HCT116 (cell line): ENCODE results near the gene IL17C. TPM values are rescaled to one million over a fixed set of nuclear protein-coding genes. Genes with fewer than 3 reads are reported as not detected.

Experiments
- ATAC-seq: fragments of 200-7000 bp; cut with Tn5 transposase; 2 replicates; pipeline ENCODE4 v1.9.1; 2020; ENCODE audit warnings: mild to moderate bottlenecking, moderate library complexity
- BruUV-seq: library from RNA; stranded (reverse); fragments of 400-500 nt; replicated peaks from 2 replicates; lab custom pipeline; 2021; lab: Mats Ljungman, UMichigan
- CTCF ChIA-PET: fragments of 300-600 bp; sonication (Branson Sonifier 250); formaldehyde crosslinking; loops from one replicate; lab custom pipeline; 2021; ENCODE audit warnings: antibody characterized with exemption; lab: Charles Lee
- POLR2A ChIA-PET: fragments of 300-600, 350-600 bp; sonication (Branson Sonifier 250); formaldehyde crosslinking; loops from one replicate; lab custom pipeline; 2021; ENCODE audit warnings: antibody characterized with exemption; lab: Charles Lee
- RAD21 ChIA-PET, 2 experiments: fragments of 300-600 bp; sonication (Branson Sonifier 250); formaldehyde crosslinking; loops; one replicate each; lab custom pipeline; 2023; ENCODE audit warnings: low total read pairs in 2 of 2; ENCODE audit not compliant: uncharacterized antibody in 2 of 2, unreplicated experiment in 2 of 2, low non-redundant PET in 1 of 2; lab: Charles Lee
- DNase-seq: peaks from one replicate; pipeline ENCODE4 v3.0.0-alpha.2; 2010; ENCODE audit warnings: low read depth, low spot score
- H2AFZ ChIP-seq: fragments of 200-600 bp; shearing (Covaris generic), sonication (generic); 2 replicates; pipeline ENCODE4 v1.6.1; 2017; ENCODE audit warnings: low read depth, mixed run types, mixed read lengths, antibody characterized with exemption, low read length; ENCODE audit not compliant: poor library complexity, severe bottlenecking
- H3K27ac ChIP-seq: 2 replicates; pipeline ENCODE4 v1.5.1; 2012; ENCODE audit warnings: low read depth, low read length
- H3K27me3 ChIP-seq: fragments of 200-600 bp; sonication (generic); 2 replicates; pipeline ENCODE4 v1.6.1; 2016; ENCODE audit warnings: mixed run types, low read length, mixed read lengths; ENCODE audit not compliant: insufficient read depth
- H3K36me3 ChIP-seq, 2 experiments: fragments of 200-500 bp in 1 of 2; fragments of 200-600 bp in 1 of 2; sonication (Bioruptor generic) in 1 of 2; sonication (generic) in 1 of 2; 2 replicates each; pipeline versions ENCODE4 v1.5.1 to v1.6.1; 2014 to 2016; ENCODE audit warnings: low read length in 2 of 2, inconsistent platforms in 1 of 2, mixed read lengths in 1 of 2, mixed run types in 1 of 2; ENCODE audit not compliant: insufficient read depth in 2 of 2, control insufficient read depth in 1 of 2
- H3K4me1 ChIP-seq, 2 experiments: fragments of 200-600 bp in 1 of 2; sonication (generic) in 1 of 2; 2 replicates each; pipeline versions ENCODE4 v1.5.1 to v1.6.1; 2012 to 2017; ENCODE audit warnings: low read length in 2 of 2, inconsistent platforms in 1 of 2, mild to moderate bottlenecking in 1 of 2, mixed read lengths in 1 of 2, mixed run types in 1 of 2, moderate library complexity in 1 of 2; ENCODE audit not compliant: insufficient read depth in 2 of 2, control insufficient read depth in 1 of 2
- H3K4me2 ChIP-seq: fragments of 200-600 bp; sonication (generic); 2 replicates; pipeline ENCODE4 v1.6.1; 2017; ENCODE audit warnings: mixed run types, low read length, mixed read lengths
- H3K4me3 ChIP-seq, 2 experiments: fragments of 200-600 bp in 1 of 2; sonication (generic) in 1 of 2; replicated peaks in 1 of 2; 2 replicates each; pipeline ENCODE4 v1.5.1; 2011 to 2016; ENCODE audit warnings: low read length in 2 of 2, control low read depth in 1 of 2, low read depth in 1 of 2, mild to moderate bottlenecking in 1 of 2, mixed read lengths in 1 of 2, mixed run types in 1 of 2
- H3K79me2 ChIP-seq: fragments of 200-600 bp; sonication (generic); 2 replicates; pipeline ENCODE4 v1.6.1; 2017; ENCODE audit warnings: mild to moderate bottlenecking, mixed run types, low read length, moderate library complexity, mixed read lengths; ENCODE audit not compliant: insufficient read depth
- H3K9ac ChIP-seq: fragments of 200-600 bp; sonication (generic); 2 replicates; pipeline ENCODE4 v1.6.1; 2016; ENCODE audit warnings: low read length, mixed read lengths
- H3K9me2 ChIP-seq: fragments of 200-600 bp; sonication (generic), shearing (Covaris generic); 2 replicates; pipeline ENCODE4 v1.6.1; 2017; ENCODE audit warnings: mixed run types, mild to moderate bottlenecking, moderate library complexity; ENCODE audit not compliant: insufficient read depth
- H3K9me3 ChIP-seq, 2 experiments: fragments of 200-500 bp in 1 of 2; fragments of 200-600 bp in 1 of 2; sonication (Bioruptor generic) in 1 of 2; sonication (generic) in 1 of 2; 2 replicates each; pipeline ENCODE4 v1.6.1; 2014 to 2017; ENCODE audit warnings: low read length in 2 of 2, mixed read lengths in 2 of 2, inconsistent platforms in 1 of 2, low read depth in 1 of 2, mild to moderate bottlenecking in 1 of 2, mixed run types in 1 of 2, moderate library complexity in 1 of 2; ENCODE audit not compliant: control insufficient read depth in 1 of 2, insufficient read depth in 1 of 2
- H4K20me1 ChIP-seq: fragments of 200-600 bp; sonication (generic), shearing (Covaris generic); 2 replicates; pipeline ENCODE4 v1.6.1; 2017; ENCODE audit warnings: mixed run types, mild to moderate bottlenecking, moderate library complexity; ENCODE audit not compliant: insufficient read depth
- CBX3 ChIP-seq: IDR thresholded peaks from 2 replicates; pipeline ENCODE4 v1.6.1; 2012; ENCODE audit warnings: low read depth
- EZH2phosphoT487 ChIP-seq: fragments of 200-600 bp; IDR thresholded peaks from 2 replicates; pipeline ENCODE4 v1.6.1; 2018; ENCODE audit warnings: antibody characterized with exemption, borderline replicate concordance
- JUND ChIP-seq: IDR thresholded peaks from 2 replicates; pipeline ENCODE4 v1.6.1; 2012
- POLR2AphosphoS5 ChIP-seq: IDR thresholded peaks from 2 replicates; pipeline ENCODE4 v1.6.1; 2011; ENCODE audit warnings: mild to moderate bottlenecking, low read depth, low read length, moderate library complexity
- SIN3A ChIP-seq: IDR thresholded peaks from 2 replicates; pipeline ENCODE4 v1.6.1; 2012; ENCODE audit warnings: low read depth
- SRF ChIP-seq: IDR thresholded peaks from 2 replicates; pipeline ENCODE4 v1.6.1; 2012; ENCODE audit warnings: low read depth
- TCF7L2 ChIP-seq: IDR thresholded peaks from 2 replicates; pipeline ENCODE4 v1.7.0; 2011; ENCODE audit warnings: borderline replicate concordance, inconsistent platforms; ENCODE audit not compliant: insufficient read depth, insufficient read length; ENCODE audit errors: extremely low read depth
- YY1 ChIP-seq: IDR thresholded peaks from 2 replicates; pipeline ENCODE4 v1.6.1; 2011; ENCODE audit warnings: low read length, low read depth, moderate library complexity, mild to moderate bottlenecking; ENCODE audit not compliant: insufficient replicate concordance; ENCODE audit errors: extremely low read depth
- ZFX ChIP-seq: fragments of 450-650 bp; IDR thresholded peaks from 2 replicates; pipeline ENCODE4 v1.6.1; 2017
- ZNF274 ChIP-seq: fragments of 200-500 bp; sonication (Bioruptor generic); IDR thresholded peaks from 2 replicates; pipeline ENCODE4 v1.6.1; 2014; ENCODE audit warnings: mild to moderate bottlenecking, low read depth, low read length, inconsistent platforms
- intact Hi-C: fragments of 100-400 bp; cut with micrococcal nuclease; formaldehyde crosslinking; loops from 2 replicates; pipeline ENCODE4 v1.10.0; 2022
- total RNA-seq: library from RNA; stranded (reverse); gene quantifications from one replicate; pipeline ENCODE4 v1.2.1, GENCODE V29; 2021; ENCODE audit not compliant: unreplicated experiment
- TF ChIP-seq, protein P1 (sequence below): IDR thresholded peaks from 2 replicates; pipeline ENCODE4 v1.6.1; 2012
- TF ChIP-seq, protein P2 (sequence below): IDR thresholded peaks from 2 replicates; pipeline ENCODE4 v1.6.1; 2012
- TF ChIP-seq, protein P3 (sequence below): IDR thresholded peaks from 2 replicates; pipeline ENCODE4 v1.6.1; 2011; ENCODE audit warnings: mild to moderate bottlenecking, low read length, moderate library complexity; ENCODE audit not compliant: insufficient replicate concordance; ENCODE audit errors: extremely low read depth

IL17C gene
- total RNA-seq, 1 experiment from 2014 or later = not detected

DNA sequence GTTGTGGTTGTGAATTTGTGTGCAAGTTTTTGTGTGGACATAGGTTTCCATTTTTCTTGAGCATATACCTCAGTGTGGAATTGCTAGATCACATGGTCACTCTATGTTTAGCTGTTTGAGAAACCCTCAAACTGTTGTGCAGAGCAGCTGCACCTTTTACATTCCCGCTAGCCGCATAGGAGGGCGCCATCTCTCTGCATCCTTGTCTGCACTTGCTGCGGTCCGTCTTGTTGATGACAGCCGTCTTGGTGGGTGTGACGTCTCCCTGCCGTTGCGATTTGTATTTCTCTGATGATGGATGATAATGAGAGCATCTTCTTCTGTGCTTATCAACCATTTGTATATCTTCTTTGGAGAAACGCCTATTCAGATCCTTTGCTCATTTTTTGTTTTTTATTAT lies 25.1 kb upstream of the IL17C start:
- Histone ChIP-seq H4K20me1 (peaks cover 9% of the 10 kb centered on the region; the same call in 1 of the 2 replicates), H3K4me1 (no peaks in the 10 kb centered on the region), H3K27me3 (no peaks in the 10 kb centered on the region), H3K27ac (no peak overlapping the region), H3K9ac (no peak overlapping the region), H3K79me2 (peaks cover 80% of the 10 kb centered on the region), H3K4me2 (no peak overlapping the region), H2AFZ (no peak overlapping the region), H3K9me3 (no peaks in the 10 kb centered on the region), H3K4me3 (no peak overlapping the region), H3K9me2 (no peaks in the 10 kb centered on the region), H3K36me3 (peaks cover 23 to 48% of the 10 kb centered on the region in 2 experiments; a peak in 3 of 4 replicates)
- ATAC-seq (no peak), DNase-seq (no peak)
- no peak for TF ChIP-seq JUND
- no peak for TF ChIP-seq ZNF274
- TF ChIP-seq YY1 = no peak
- no peak for TF ChIP-seq POLR2AphosphoS5
- TF ChIP-seq CBX3 = no peak
- TF ChIP-seq, protein P1, sequence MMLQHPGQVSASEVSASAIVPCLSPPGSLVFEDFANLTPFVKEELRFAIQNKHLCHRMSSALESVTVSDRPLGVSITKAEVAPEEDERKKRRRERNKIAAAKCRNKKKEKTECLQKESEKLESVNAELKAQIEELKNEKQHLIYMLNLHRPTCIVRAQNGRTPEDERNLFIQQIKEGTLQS = no peak
- no peak for TF ChIP-seq SRF
- TF ChIP-seq SIN3A = no peak
- TF ChIP-seq EZH2phosphoT487 = no peak
- TF ChIP-seq, protein P2, sequence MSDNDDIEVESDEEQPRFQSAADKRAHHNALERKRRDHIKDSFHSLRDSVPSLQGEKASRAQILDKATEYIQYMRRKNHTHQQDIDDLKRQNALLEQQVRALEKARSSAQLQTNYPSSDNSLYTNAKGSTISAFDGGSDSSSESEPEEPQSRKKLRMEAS = no peak
- TF ChIP-seq, protein P3, sequence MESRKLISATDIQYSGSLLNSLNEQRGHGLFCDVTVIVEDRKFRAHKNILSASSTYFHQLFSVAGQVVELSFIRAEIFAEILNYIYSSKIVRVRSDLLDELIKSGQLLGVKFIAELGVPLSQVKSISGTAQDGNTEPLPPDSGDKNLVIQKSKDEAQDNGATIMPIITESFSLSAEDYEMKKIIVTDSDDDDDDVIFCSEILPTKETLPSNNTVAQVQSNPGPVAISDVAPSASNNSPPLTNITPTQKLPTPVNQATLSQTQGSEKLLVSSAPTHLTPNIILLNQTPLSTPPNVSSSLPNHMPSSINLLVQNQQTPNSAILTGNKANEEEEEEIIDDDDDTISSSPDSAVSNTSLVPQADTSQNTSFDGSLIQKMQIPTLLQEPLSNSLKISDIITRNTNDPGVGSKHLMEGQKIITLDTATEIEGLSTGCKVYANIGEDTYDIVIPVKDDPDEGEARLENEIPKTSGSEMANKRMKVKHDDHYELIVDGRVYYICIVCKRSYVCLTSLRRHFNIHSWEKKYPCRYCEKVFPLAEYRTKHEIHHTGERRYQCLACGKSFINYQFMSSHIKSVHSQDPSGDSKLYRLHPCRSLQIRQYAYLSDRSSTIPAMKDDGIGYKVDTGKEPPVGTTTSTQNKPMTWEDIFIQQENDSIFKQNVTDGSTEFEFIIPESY = no peak
- TF ChIP-seq TCF7L2 = no peak
- TF ChIP-seq ZFX = no peak
- BruUV-seq = no TSS peak
- ChIA-PET RAD21 (no interaction called here), CTCF (no interaction called here), POLR2A (no interaction called here)
- intact Hi-C loops = no loop called here
